ENCODE results near the gene TUBE1.
A peak's percentile ranks its signal among the peaks of the same experiment; 100 is the strongest.

Gene TUBE1

GRCh38 chr6:112041535-112041934 lies 45.7 kb downstream of the TUBE1 start:
- H3K9me3 ChIP-seq (ENCODE audit: insufficient read depth, low read length, severe bottlenecking), result no peaks in the 10 kb centered on the region
- no peak overlapping the region for H3K4me2 ChIP-seq (ENCODE audit: insufficient read depth, low read length)
- no peak overlapping the region for H3K4me3 ChIP-seq (ENCODE audit: low read depth in 1 of 2, low read length in 2 of 2)
- DNase-seq, result no peak
- no peaks in the 10 kb centered on the region for H3K79me2 ChIP-seq (ENCODE audit: insufficient read depth, low read length)
- peak overlapping the region; percentile 80 for H2AFZ ChIP-seq (ENCODE audit: low read depth, low read length)
- H4K20me1 ChIP-seq (ENCODE audit: insufficient read depth, low read length), result no peaks in the 10 kb centered on the region
- TF ChIP-seq, protein P1, sequence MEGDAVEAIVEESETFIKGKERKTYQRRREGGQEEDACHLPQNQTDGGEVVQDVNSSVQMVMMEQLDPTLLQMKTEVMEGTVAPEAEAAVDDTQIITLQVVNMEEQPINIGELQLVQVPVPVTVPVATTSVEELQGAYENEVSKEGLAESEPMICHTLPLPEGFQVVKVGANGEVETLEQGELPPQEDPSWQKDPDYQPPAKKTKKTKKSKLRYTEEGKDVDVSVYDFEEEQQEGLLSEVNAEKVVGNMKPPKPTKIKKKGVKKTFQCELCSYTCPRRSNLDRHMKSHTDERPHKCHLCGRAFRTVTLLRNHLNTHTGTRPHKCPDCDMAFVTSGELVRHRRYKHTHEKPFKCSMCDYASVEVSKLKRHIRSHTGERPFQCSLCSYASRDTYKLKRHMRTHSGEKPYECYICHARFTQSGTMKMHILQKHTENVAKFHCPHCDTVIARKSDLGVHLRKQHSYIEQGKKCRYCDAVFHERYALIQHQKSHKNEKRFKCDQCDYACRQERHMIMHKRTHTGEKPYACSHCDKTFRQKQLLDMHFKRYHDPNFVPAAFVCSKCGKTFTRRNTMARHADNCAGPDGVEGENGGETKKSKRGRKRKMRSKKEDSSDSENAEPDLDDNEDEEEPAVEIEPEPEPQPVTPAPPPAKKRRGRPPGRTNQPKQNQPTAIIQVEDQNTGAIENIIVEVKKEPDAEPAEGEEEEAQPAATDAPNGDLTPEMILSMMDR (IDR thresholded peaks at IDR 0.05; ENCODE audit: borderline replicate concordance, extremely low read depth, low read length, poor library complexity, severe bottlenecking), result no peak
- TF ChIP-seq EZH2 (IDR thresholded peaks at IDR 0.05; ENCODE audit: borderline replicate concordance, low read depth, low read length, severe bottlenecking), result no peak
- H3K9ac ChIP-seq (ENCODE audit: low read depth, low read length), result no peak overlapping the region
- H3K4me1 ChIP-seq (ENCODE audit: insufficient read depth, low read length), result peaks cover 14% of the 10 kb centered on the region
- no peak for ATAC-seq (ENCODE audit: insufficient read depth, low read depth)
- H3K27ac ChIP-seq (ENCODE audit: low read length), result no peak overlapping the region
- no peaks in the 10 kb centered on the region for H3K27me3 ChIP-seq (ENCODE audit: insufficient read depth, low read length, poor library complexity)
- no peaks in the 10 kb centered on the region for H3K36me3 ChIP-seq (ENCODE audit: insufficient read depth, low read length)

DNA sequence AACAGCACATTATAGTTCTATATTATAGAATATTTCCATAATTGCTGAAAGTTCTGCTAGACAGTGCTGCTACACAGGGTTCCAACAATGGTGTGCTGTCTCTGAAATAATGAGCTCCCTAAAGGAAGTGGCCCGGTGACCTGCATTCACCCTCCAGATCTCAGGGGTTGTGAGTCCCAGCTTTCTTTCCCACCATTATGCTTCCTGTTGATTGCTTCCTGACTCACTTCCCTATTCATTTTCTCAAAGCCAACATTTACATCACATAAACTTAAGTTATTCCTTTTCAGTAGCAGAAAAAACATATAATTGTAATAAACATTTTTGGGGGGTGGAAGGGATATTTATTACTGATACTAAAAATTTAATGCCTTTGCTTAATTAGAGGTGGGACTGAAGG lies 46.3 kb downstream of the TUBE1 start:
- no peak overlapping the region for H3K4me3 ChIP-seq (ENCODE audit: low read depth in 1 of 2, low read length in 2 of 2)
- peaks cover 14% of the 10 kb centered on the region for H3K4me1 ChIP-seq (ENCODE audit: insufficient read depth, low read length)
- no peak overlapping the region for H3K4me2 ChIP-seq (ENCODE audit: insufficient read depth, low read length)
- no peak for TF ChIP-seq EZH2 (IDR thresholded peaks at IDR 0.05; ENCODE audit: borderline replicate concordance, low read depth, low read length, severe bottlenecking)
- DNase-seq (no peak), ATAC-seq (ENCODE audit: insufficient read depth, low read depth) (no peak)
- H3K9ac ChIP-seq (ENCODE audit: low read depth, low read length), result no peak overlapping the region
- no peak overlapping the region for H2AFZ ChIP-seq (ENCODE audit: low read depth, low read length)
- no peaks in the 10 kb centered on the region for H3K36me3 ChIP-seq (ENCODE audit: insufficient read depth, low read length)
- H3K79me2 ChIP-seq (ENCODE audit: insufficient read depth, low read length), result no peaks in the 10 kb centered on the region
- no peaks in the 10 kb centered on the region for H4K20me1 ChIP-seq (ENCODE audit: insufficient read depth, low read length)
- no peaks in the 10 kb centered on the region for H3K27me3 ChIP-seq (ENCODE audit: insufficient read depth, low read length, poor library complexity)
- no peak overlapping the region for H3K27ac ChIP-seq (ENCODE audit: low read length)
- no peaks in the 10 kb centered on the region for H3K9me3 ChIP-seq (ENCODE audit: insufficient read depth, low read length, severe bottlenecking)

DNA sequence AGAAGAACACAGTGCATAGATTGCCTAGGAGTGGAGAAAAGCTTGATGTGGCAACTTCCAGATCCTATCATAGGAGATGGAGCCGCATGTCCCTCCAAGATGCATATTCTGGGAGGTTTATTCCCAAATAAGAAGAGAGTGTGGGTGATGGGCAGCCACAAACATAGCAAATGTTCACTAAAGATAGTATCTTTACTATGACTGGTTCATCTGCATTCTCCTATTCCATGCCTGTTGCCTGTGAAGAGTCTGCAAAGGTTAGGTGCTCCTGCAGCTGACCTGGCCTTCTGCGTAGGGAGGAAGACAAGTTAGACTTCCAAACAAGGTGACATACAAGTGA lies 47.9 kb downstream of the TUBE1 start:
- H3K4me3 ChIP-seq (ENCODE audit: low read depth in 1 of 2, low read length in 2 of 2), result no peak overlapping the region
- H3K9me3 ChIP-seq (ENCODE audit: insufficient read depth, low read length, severe bottlenecking), result no peaks in the 10 kb centered on the region
- no peak overlapping the region for H3K9ac ChIP-seq (ENCODE audit: low read depth, low read length)
- no peak for DNase-seq
- H3K27me3 ChIP-seq (ENCODE audit: insufficient read depth, low read length, poor library complexity), result no peaks in the 10 kb centered on the region
- peaks cover 14% of the 10 kb centered on the region for H3K4me1 ChIP-seq (ENCODE audit: insufficient read depth, low read length)
- ATAC-seq (ENCODE audit: insufficient read depth, low read depth), result no peak
- H3K27ac ChIP-seq (ENCODE audit: low read length), result no peak overlapping the region
- H3K79me2 ChIP-seq (ENCODE audit: insufficient read depth, low read length), result no peaks in the 10 kb centered on the region
- H4K20me1 ChIP-seq (ENCODE audit: insufficient read depth, low read length), result no peaks in the 10 kb centered on the region
- peak overlapping the region; percentile 22; the same call in 1 of the 2 replicates for H2AFZ ChIP-seq (ENCODE audit: low read depth, low read length)
- TF ChIP-seq EZH2 (IDR thresholded peaks at IDR 0.05; ENCODE audit: borderline replicate concordance, low read depth, low read length, severe bottlenecking), result no peak
- TF ChIP-seq, protein P1 (IDR thresholded peaks at IDR 0.05; ENCODE audit: borderline replicate concordance, extremely low read depth, low read length, poor library complexity, severe bottlenecking), result no peak
- H3K36me3 ChIP-seq (ENCODE audit: insufficient read depth, low read length), result no peaks in the 10 kb centered on the region
- no peak overlapping the region for H3K4me2 ChIP-seq (ENCODE audit: insufficient read depth, low read length)

GRCh38 chr6:112038756-112039430 lies 48.4 kb downstream of the TUBE1 start:
- no peak for DNase-seq
- H4K20me1 ChIP-seq (ENCODE audit: insufficient read depth, low read length), result no peaks in the 10 kb centered on the region
- ATAC-seq (ENCODE audit: insufficient read depth, low read depth), result no peak
- no peaks in the 10 kb centered on the region for H3K79me2 ChIP-seq (ENCODE audit: insufficient read depth, low read length)
- H3K4me3 ChIP-seq (ENCODE audit: low read depth in 1 of 2, low read length in 2 of 2), result no peak overlapping the region
- peak overlapping the region; percentile 22; the same call in 1 of the 2 replicates for H2AFZ ChIP-seq (ENCODE audit: low read depth, low read length)
- no peak overlapping the region for H3K9ac ChIP-seq (ENCODE audit: low read depth, low read length)
- no peak for TF ChIP-seq EZH2 (IDR thresholded peaks at IDR 0.05; ENCODE audit: borderline replicate concordance, low read depth, low read length, severe bottlenecking)
- H3K27me3 ChIP-seq (ENCODE audit: insufficient read depth, low read length, poor library complexity), result no peaks in the 10 kb centered on the region
- no peak overlapping the region for H3K27ac ChIP-seq (ENCODE audit: low read length)
- no peak overlapping the region for H3K4me2 ChIP-seq (ENCODE audit: insufficient read depth, low read length)
- peaks cover 12% of the 10 kb centered on the region for H3K4me1 ChIP-seq (ENCODE audit: insufficient read depth, low read length)
- H3K36me3 ChIP-seq (ENCODE audit: insufficient read depth, low read length), result no peaks in the 10 kb centered on the region
- no peaks in the 10 kb centered on the region for H3K9me3 ChIP-seq (ENCODE audit: insufficient read depth, low read length, severe bottlenecking)
